Stimulated activated CD4-positive, alpha-beta T cell treated with anti-CD3 and anti-CD28 coated beads, Interleukin-12 subunit alpha, Interleukin-12 subunit beta, amount 100 ng/mL, for 4 hours (primary cell): Measurements from ENCODE around the gene DDX39A.

Source experiments
- DNase-seq: peaks from one replicate; pipeline ENCODE4 v3.0.0-alpha.2; 2020

The DDX39A gene

GRCh38 chr19:14361824-14362223 lies 57.3 kb downstream of the DDX39A start:
- DNase-seq, result no peak
